HepG2 (cell line): ENCODE data around the gene ANO6. TPM values are rescaled to one million over a fixed set of nuclear protein-coding genes. Genes with fewer than 3 reads are reported as not detected.

Source experiments
- ATAC-seq: fragments of 200-7000 bp; cut with Tn5 transposase; 3 replicates; pipeline ENCODE4 v1.9.1; 2020; ENCODE audit warnings: mild to moderate bottlenecking, moderate library complexity
- BruUV-seq: library from RNA; stranded (reverse); fragments of 400-500 nt; replicated peaks from 2 replicates; lab custom pipeline; 2021; lab: Mats Ljungman, UMichigan
- CTCF ChIA-PET: fragments of 300-600 bp; formaldehyde crosslinking; extraction: SDS; loops from one replicate; lab custom pipeline; 2021; ENCODE audit warnings: low total read pairs, inconsistent platforms, low intra/inter-chr PET ratio; lab: Yijun Ruan, JAX
- POLR2A ChIA-PET: fragments of 350-600 bp; sonication (Branson Sonifier 250); formaldehyde crosslinking; loops from one replicate; lab custom pipeline; 2020; ENCODE audit warnings: antibody characterized with exemption, inconsistent platforms; lab: Yijun Ruan, JAX
- DNase-seq: peaks from one replicate; pipeline ENCODE4 v3.0.0-alpha.2; 2015; ENCODE audit warnings: low spot score
- FAIRE-seq: peaks from 3 replicates; lab custom pipeline; 2011; peaks lifted over from hg19 to GRCh38; lab: Jason Lieb, UNC
- H2AFZ ChIP-seq: one replicate; pipeline ENCODE4 v1.6.1; 2011; ENCODE audit warnings: low read length, inconsistent platforms
- H3K27ac ChIP-seq: fragments of 300-600 bp; 3 replicates; pipeline ENCODE4 v1.8.0; 2011; ENCODE audit warnings: mixed run types, mild to moderate bottlenecking, mixed read lengths, low read length, inconsistent platforms; ENCODE audit not compliant: insufficient read depth; ENCODE audit errors: extremely low read length
- H3K27me3 ChIP-seq, 2 experiments: fragments of 200-600 bp in 1 of 2; 2 replicates in 1 of 2; 3 replicates in 1 of 2; pipeline versions ENCODE4 v1.6.0 to v1.8.0; 2011; ENCODE audit warnings: low read length in 2 of 2, mild to moderate bottlenecking in 2 of 2, moderate library complexity in 2 of 2, inconsistent platforms in 1 of 2; ENCODE audit not compliant: insufficient read depth in 2 of 2, control insufficient read depth in 1 of 2
- H3K36me3 ChIP-seq, 2 experiments: fragments of 200-600 bp in 1 of 2; replicated peaks in 1 of 2; 2 replicates in 1 of 2; 3 replicates in 1 of 2; pipeline versions ENCODE4 v1.5.1 to v1.8.0; 2011; ENCODE audit warnings: low read length in 2 of 2, inconsistent platforms in 1 of 2; ENCODE audit not compliant: insufficient read depth in 2 of 2, control insufficient read depth in 1 of 2
- H3K4me1 ChIP-seq: 2 replicates; pipeline ENCODE4 v1.5.1; 2012; ENCODE audit warnings: low read length, inconsistent platforms; ENCODE audit not compliant: insufficient read depth
- H3K4me2 ChIP-seq: 2 replicates; pipeline ENCODE4 v1.6.0; 2011; ENCODE audit warnings: low read depth, low read length, inconsistent platforms
- H3K4me3 ChIP-seq, 3 experiments: fragments of 200-600 bp in 1 of 3; sonication (generic), shearing (Covaris generic) in 1 of 3; replicated peaks in 1 of 3; 2 replicates each; pipeline ENCODE4 v1.5.1; 2011 to 2016; ENCODE audit warnings: low read length in 3 of 3, inconsistent platforms in 2 of 3, low read depth in 2 of 3, mild to moderate bottlenecking in 2 of 3, control low read depth in 1 of 3, mixed read lengths in 1 of 3; ENCODE audit not compliant: insufficient read depth in 1 of 3
- H3K79me2 ChIP-seq: one replicate; pipeline ENCODE4 v1.6.1; 2011; ENCODE audit warnings: low read length, inconsistent platforms; ENCODE audit not compliant: insufficient read depth
- H3K9ac ChIP-seq: 2 replicates; pipeline ENCODE4 v1.6.0; 2011; ENCODE audit warnings: mild to moderate bottlenecking, low read depth, low read length, inconsistent platforms; ENCODE audit not compliant: insufficient read depth
- H3K9me3 ChIP-seq: 2 replicates; pipeline ENCODE4 v1.5.1; 2012; ENCODE audit warnings: mild to moderate bottlenecking, low read length
- H4K20me1 ChIP-seq: 2 replicates; pipeline ENCODE4 v1.6.0; 2011; ENCODE audit warnings: inconsistent platforms, mild to moderate bottlenecking, low read length, moderate library complexity; ENCODE audit not compliant: insufficient read depth
- HNRNPLL ChIP-seq: fragments of 200-400 bp; formaldehyde crosslinking; IDR thresholded peaks from 2 replicates; pipeline ENCODE4 v1.6.1; 2017; ENCODE audit warnings: mild to moderate bottlenecking, low read depth, low read length; ENCODE audit not compliant: poor library complexity, severe bottlenecking
- MAFF ChIP-seq: IDR thresholded peaks from 2 replicates; pipeline ENCODE4 v1.6.1; 2011; ENCODE audit warnings: low read depth, low read length, improper control_type of control experiment
- MAFK ChIP-seq, 2 experiments: IDR thresholded peaks in 1 of 2; conservative IDR thresholded peaks in 1 of 2; 2 replicates each; pipeline ENCODE4 v1.6.1; 2011; ENCODE audit warnings: improper control_type of control experiment in 2 of 2, low read length in 2 of 2
- RORA ChIP-seq: sonication (generic); formaldehyde crosslinking; IDR thresholded peaks from 2 replicates; pipeline ENCODE4 v1.5.0; 2020; ENCODE audit warnings: mild to moderate bottlenecking, missing genetic modification reagents, moderate library complexity
- ZNF574 ChIP-seq: sonication (generic); formaldehyde crosslinking; IDR thresholded peaks from 2 replicates; pipeline ENCODE4 v1.4.0; 2020; ENCODE audit warnings: missing genetic modification reagents
- in situ Hi-C: cut with HindIII; loops from 2 replicates; pipeline ENCODE4 v1.10.0; 2017; ENCODE audit warnings: low pct_unique_long_range_greater_than_20kb; ENCODE audit not compliant: extremely low pct_ligation_motif_present
- intact Hi-C: fragments of 100-400 bp; cut with micrococcal nuclease; formaldehyde crosslinking; loops from one replicate; pipeline ENCODE4 v1.10.0; 2022; ENCODE audit not compliant: unreplicated experiment
- polyA plus RNA-seq, 8 experiments: library from polyadenylated mRNA; depleted of rRNA in 3 of 8; stranded (reverse) in 7 of 8; unstranded in 1 of 8; fragments of >200 nt; fragmentation: Illumina TruSeq in 4 of 8; extraction: Trizol in 4 of 8; gene quantifications; 2 replicates each; pipeline versions ENCODE4 v1.2.1 to v1.2.3, GENCODE V29; 2011 to 2016; ENCODE audit warnings: low read depth in 4 of 8, missing spikeins in 1 of 8, mixed read lengths in 1 of 8; ENCODE audit not compliant: insufficient read depth in 1 of 8
- total RNA-seq, 5 experiments: library from RNA; depleted of rRNA; stranded (reverse); fragments of >200 nt; fragmentation: Illumina TruSeq; extraction: Trizol; gene quantifications; 2 replicates each; pipeline ENCODE4 v1.2.3, GENCODE V29; 2016; ENCODE audit warnings: low read depth in 1 of 5
- TF ChIP-seq, protein P1 (sequence below): sonication (generic); formaldehyde crosslinking; IDR thresholded peaks from 2 replicates; pipeline ENCODE4 v1.4.0; 2020; ENCODE audit warnings: mild to moderate bottlenecking, missing genetic modification reagents

Gene ANO6
- total and polyA plus RNA-seq, 2 of the 13 experiments (the other 11 are each of a cell fraction or from before 2014, with no cell fraction given), result 37.8 to 57.1 TPM

- no peak for TF ChIP-seq ZNF574 (CRISPR knock-in tag)
- TF ChIP-seq, protein P1, sequence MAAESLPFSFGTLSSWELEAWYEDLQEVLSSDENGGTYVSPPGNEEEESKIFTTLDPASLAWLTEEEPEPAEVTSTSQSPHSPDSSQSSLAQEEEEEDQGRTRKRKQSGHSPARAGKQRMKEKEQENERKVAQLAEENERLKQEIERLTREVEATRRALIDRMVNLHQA (CRISPR knock-in tag), result no peak
These were observed 122.4 kb downstream of the ANO6 start (continued) for GRCh38 chr12:45338272-45338671.

DNA sequence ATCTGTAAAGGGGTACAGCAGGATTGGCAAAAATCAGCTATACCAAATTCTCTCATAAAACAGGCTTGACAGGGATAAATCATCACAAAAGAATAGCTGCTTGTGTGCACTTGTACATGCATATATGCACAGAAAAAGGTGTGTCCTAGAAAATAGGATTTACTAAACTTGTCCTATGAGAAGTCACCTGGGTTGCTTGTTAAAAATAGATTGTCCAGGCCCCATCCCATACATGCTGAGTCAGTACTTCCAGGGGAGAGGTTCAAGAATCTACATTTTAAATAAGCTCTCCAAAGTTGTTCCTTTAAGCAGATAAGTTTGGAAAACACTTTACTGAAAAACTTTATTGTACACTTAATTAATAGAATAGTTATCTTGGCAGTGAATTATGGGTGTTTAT lies 123.1 kb downstream of the ANO6 start:
- Histone ChIP-seq H3K4me3 (no peak overlapping the region), H3K36me3 (peaks cover 0 to 3% of the 10 kb centered on the region in 2 experiments; a peak in 1 of 5 replicates), H2AFZ (no peak overlapping the region), H4K20me1 (no peaks in the 10 kb centered on the region), H3K4me1 (peaks cover 13% of the 10 kb centered on the region), H3K9me3 (no peaks in the 10 kb centered on the region), H3K4me2 (no peak overlapping the region), H3K79me2 (no peaks in the 10 kb centered on the region), H3K27me3 (no peaks in the 10 kb centered on the region), H3K27ac (no peak overlapping the region), H3K9ac (no peak overlapping the region)
- no peak for TF ChIP-seq HNRNPLL
- TF ChIP-seq MAFK (conservative IDR thresholded peaks at IDR 0.05 in 1 of 2, IDR thresholded peaks at IDR 0.05 in 1 of 2; ENCODE audit: low read length in 2 of 2), result peak in 1 of 2 experiments; percentile 74; a peak in 3 of 4 replicates
- TF ChIP-seq RORA (CRISPR knock-in tag), result no peak
- peak; percentile 38; the same call in 1 of the 2 replicates for TF ChIP-seq MAFF
- no peak for DNase-seq
- no TSS peak for BruUV-seq
- no peak for ATAC-seq
- FAIRE-seq, result no peak
- intact Hi-C loops, result no loop called here
- ChIA-PET CTCF (no interaction called here), POLR2A (no interaction called here)
- in situ Hi-C loops, result no loop called here
